Measurements from ENCODE around the gene CLDND2. TPM values are rescaled to one million over a fixed set of nuclear protein-coding genes. Genes with fewer than 3 reads are reported as not detected.

The CLDND2 gene
- total RNA-seq, 1 donor from 2014 or later, result 0.97 TPM

DNA sequence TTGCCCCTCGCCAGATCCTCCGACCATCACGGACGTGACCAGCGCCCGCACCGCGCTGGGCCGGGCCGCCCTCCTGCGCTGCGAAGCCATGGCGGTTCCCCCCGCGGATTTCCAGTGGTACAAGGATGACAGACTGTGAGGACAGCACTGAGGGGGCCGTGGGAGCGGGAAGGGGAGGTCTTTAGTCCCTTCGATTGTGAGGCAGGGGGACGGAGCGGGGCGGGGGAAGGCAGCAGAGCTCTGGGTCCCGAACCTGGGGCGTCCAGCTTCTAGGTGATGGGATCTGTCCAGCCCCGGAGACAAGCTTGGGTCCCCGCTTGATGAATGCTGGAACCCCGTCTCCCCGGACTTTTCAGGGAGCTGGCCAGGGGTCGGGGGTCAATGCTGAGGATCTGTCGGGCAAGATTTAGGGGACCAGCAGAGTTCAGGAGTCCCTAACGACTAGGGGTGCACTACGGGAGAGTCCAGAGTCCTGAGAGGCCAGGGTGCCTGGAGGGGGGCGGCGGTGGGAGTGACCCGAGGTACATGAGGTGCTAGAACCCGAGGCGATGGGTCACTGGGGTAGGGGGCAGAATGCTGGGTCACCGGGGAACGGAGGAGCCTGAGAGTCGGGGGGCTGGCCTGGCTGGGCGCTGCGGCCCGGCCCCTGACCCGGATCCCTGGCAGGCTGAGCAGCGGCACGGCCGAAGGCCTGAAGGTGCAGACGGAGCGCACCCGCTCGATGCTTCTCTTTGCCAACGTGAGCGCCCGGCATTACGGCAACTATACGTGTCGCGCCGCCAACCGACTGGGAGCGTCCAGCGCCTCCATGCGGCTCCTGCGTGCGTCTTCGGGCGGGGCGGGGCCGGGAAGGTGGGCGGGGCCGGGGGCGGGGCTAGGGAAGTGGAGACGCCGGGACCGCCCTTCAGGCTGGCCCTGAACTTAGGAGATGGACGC lies 41.5 kb downstream of the CLDND2 start:
- Mint-ChIP-seq H3K27me3 (peaks cover 10% of the 10 kb centered on the region), H3K9me3 (no peaks in the 10 kb centered on the region), H3K4me3 (no peak overlapping the region), H3K27ac (no peak overlapping the region), H3K4me1 (ENCODE audit: unreplicated experiment) (no peaks in the 10 kb centered on the region), H3K36me3 (peaks cover 15% of the 10 kb centered on the region)
- DNase-seq (ENCODE audit: extremely low spot score, unreplicated experiment), result no peak
- TF ChIP-seq, protein P1, sequence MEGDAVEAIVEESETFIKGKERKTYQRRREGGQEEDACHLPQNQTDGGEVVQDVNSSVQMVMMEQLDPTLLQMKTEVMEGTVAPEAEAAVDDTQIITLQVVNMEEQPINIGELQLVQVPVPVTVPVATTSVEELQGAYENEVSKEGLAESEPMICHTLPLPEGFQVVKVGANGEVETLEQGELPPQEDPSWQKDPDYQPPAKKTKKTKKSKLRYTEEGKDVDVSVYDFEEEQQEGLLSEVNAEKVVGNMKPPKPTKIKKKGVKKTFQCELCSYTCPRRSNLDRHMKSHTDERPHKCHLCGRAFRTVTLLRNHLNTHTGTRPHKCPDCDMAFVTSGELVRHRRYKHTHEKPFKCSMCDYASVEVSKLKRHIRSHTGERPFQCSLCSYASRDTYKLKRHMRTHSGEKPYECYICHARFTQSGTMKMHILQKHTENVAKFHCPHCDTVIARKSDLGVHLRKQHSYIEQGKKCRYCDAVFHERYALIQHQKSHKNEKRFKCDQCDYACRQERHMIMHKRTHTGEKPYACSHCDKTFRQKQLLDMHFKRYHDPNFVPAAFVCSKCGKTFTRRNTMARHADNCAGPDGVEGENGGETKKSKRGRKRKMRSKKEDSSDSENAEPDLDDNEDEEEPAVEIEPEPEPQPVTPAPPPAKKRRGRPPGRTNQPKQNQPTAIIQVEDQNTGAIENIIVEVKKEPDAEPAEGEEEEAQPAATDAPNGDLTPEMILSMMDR (conservative IDR thresholded peaks at IDR 0.05), result no peak

- no peaks in the 10 kb centered on the region for H3K9me3 Mint-ChIP-seq
- H3K4me3 Mint-ChIP-seq, result no peak overlapping the region
- H3K36me3 Mint-ChIP-seq, result peaks cover 8% of the 10 kb centered on the region
- TF ChIP-seq, protein P1 (conservative IDR thresholded peaks at IDR 0.05), result no peak
- no peak overlapping the region for H3K27ac Mint-ChIP-seq
- no peaks in the 10 kb centered on the region for H3K4me1 Mint-ChIP-seq (ENCODE audit: unreplicated experiment)
- peaks cover 10% of the 10 kb centered on the region for H3K27me3 Mint-ChIP-seq
- no peak for DNase-seq (ENCODE audit: extremely low spot score, unreplicated experiment)
Observed at GRCh38 chr19:51326216-51327065, 42.4 kb downstream of the CLDND2 start.

- Mint-ChIP-seq H3K36me3 (peaks cover under 1% of the 10 kb centered on the region), H3K27ac (no peak overlapping the region), H3K9me3 (no peaks in the 10 kb centered on the region), H3K27me3 (peaks cover 10% of the 10 kb centered on the region), H3K4me1 (ENCODE audit: unreplicated experiment) (peaks cover 4% of the 10 kb centered on the region), H3K4me3 (no peak overlapping the region)
- TF ChIP-seq, protein P1 (conservative IDR thresholded peaks at IDR 0.05), result no peak
- DNase-seq (ENCODE audit: extremely low spot score, unreplicated experiment), result no peak
Observed at GRCh38 chr19:51325161-51325976, 43.4 kb downstream of the CLDND2 start.

- Mint-ChIP-seq H3K27ac (no peak overlapping the region), H3K9me3 (no peaks in the 10 kb centered on the region), H3K36me3 (no peaks in the 10 kb centered on the region), H3K4me1 (ENCODE audit: unreplicated experiment) (peaks cover 12% of the 10 kb centered on the region), H3K27me3 (peaks cover 8% of the 10 kb centered on the region), H3K4me3 (no peak overlapping the region)
- DNase-seq (ENCODE audit: extremely low spot score, unreplicated experiment), result no peak
- TF ChIP-seq, protein P1 (conservative IDR thresholded peaks at IDR 0.05), result no peak
Observed at GRCh38 chr19:51324167-51324481, 44.7 kb downstream of the CLDND2 start.

GRCh38 chr19:51323481-51324166 lies 45.2 kb downstream of the CLDND2 start:
- H3K36me3 Mint-ChIP-seq, result no peaks in the 10 kb centered on the region
- H3K27me3 Mint-ChIP-seq, result peaks cover 8% of the 10 kb centered on the region
- peaks cover 15% of the 10 kb centered on the region for H3K4me1 Mint-ChIP-seq (ENCODE audit: unreplicated experiment)
- no peaks in the 10 kb centered on the region for H3K9me3 Mint-ChIP-seq
- H3K4me3 Mint-ChIP-seq, result no peak overlapping the region
- H3K27ac Mint-ChIP-seq, result no peak overlapping the region
- TF ChIP-seq, protein P1 (conservative IDR thresholded peaks at IDR 0.05), result no peak
- no peak for DNase-seq (ENCODE audit: extremely low spot score, unreplicated experiment)
